ENCODE measurements around the gene PARP9.

Gene PARP9

GRCh38 chr3:122484985-122485384, 79.1 kb downstream of the PARP9 start:
- Histone ChIP-seq H3K27ac (ENCODE audit: poor library complexity, severe bottlenecking) (no peak overlapping the region), H3K27me3 (ENCODE audit: insufficient read depth, poor library complexity, severe bottlenecking) (no peaks in the 10 kb centered on the region), H3K36me3 (ENCODE audit: low read depth) (peaks cover 30% of the 10 kb centered on the region), H3K9me3 (ENCODE audit: severe bottlenecking) (no peaks in the 10 kb centered on the region), H3K4me1 (ENCODE audit: insufficient read depth, poor library complexity, severe bottlenecking) (peaks cover 34% of the 10 kb centered on the region), H3K4me3 (ENCODE audit: severe bottlenecking) (no peak overlapping the region)
- DNase-seq (ENCODE audit: low spot score) (no peak), ATAC-seq (ENCODE audit: low read depth) (peak; percentile 55; the same call in 2 of the 3 replicates)
- no peak for TF ChIP-seq CTCF (IDR thresholded peaks at IDR 0.05; ENCODE audit: poor library complexity, severe bottlenecking)

GRCh38 chr3:122481390-122481789, 82.7 kb downstream of the PARP9 start:
- DNase-seq (ENCODE audit: low spot score) (no peak), ATAC-seq (ENCODE audit: low read depth) (no peak)
- no peak for TF ChIP-seq CTCF (IDR thresholded peaks at IDR 0.05; ENCODE audit: poor library complexity, severe bottlenecking)
- Histone ChIP-seq H3K27me3 (ENCODE audit: insufficient read depth, poor library complexity, severe bottlenecking) (no peaks in the 10 kb centered on the region), H3K9me3 (ENCODE audit: severe bottlenecking) (no peaks in the 10 kb centered on the region), H3K27ac (ENCODE audit: poor library complexity, severe bottlenecking) (no peak overlapping the region), H3K4me1 (ENCODE audit: insufficient read depth, poor library complexity, severe bottlenecking) (peaks cover 34% of the 10 kb centered on the region), H3K4me3 (ENCODE audit: severe bottlenecking) (no peak overlapping the region), H3K36me3 (ENCODE audit: low read depth) (peaks cover 24% of the 10 kb centered on the region)
